HG03354 (cell line): Measurements from ENCODE around the gene MYO7A.

Experiments
- ATAC-seq: cut with Tn5 transposase; IDR thresholded peaks from one replicate; pipeline ENCODE4 v1.9.1; 2021; ENCODE audit warnings: mild to moderate bottlenecking; ENCODE audit not compliant: unreplicated experiment, poor library complexity, severe bottlenecking

Gene MYO7A

GRCh38 chr11:77109236-77110019 lies 18.6 kb upstream of the MYO7A start:
- ATAC-seq, result no peak

GRCh38 chr11:77110836-77111235 lies 17.2 kb upstream of the MYO7A start:
- ATAC-seq, result no peak

- ATAC-seq, result no peak
Measured at GRCh38 chr11:77111277-77111676, 16.8 kb upstream of the MYO7A start.

DNA sequence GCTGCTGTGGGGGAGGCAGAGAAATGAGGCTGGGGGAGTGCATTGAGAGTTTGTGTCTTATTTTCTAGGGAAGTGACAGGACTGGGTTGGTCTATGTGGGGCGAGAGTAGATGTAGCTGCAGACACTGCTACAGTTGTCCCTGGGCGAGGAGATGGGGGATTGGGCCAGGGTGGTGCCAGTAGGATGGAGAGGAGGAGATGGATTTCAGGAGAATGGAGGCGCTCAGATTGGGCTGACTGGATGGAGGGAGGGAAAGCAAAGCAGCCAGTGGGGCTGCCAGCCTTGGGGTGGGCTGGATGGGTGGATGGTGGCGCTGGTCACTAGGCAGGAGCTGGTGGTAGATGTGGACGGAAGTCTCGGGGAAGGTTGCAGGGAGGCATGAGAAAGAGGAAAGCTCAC lies 16.1 kb upstream of the MYO7A start:
- no peak for ATAC-seq

- no peak for ATAC-seq
Measured at GRCh38 chr11:77112641-77113381, 15.2 kb upstream of the MYO7A start.

DNA sequence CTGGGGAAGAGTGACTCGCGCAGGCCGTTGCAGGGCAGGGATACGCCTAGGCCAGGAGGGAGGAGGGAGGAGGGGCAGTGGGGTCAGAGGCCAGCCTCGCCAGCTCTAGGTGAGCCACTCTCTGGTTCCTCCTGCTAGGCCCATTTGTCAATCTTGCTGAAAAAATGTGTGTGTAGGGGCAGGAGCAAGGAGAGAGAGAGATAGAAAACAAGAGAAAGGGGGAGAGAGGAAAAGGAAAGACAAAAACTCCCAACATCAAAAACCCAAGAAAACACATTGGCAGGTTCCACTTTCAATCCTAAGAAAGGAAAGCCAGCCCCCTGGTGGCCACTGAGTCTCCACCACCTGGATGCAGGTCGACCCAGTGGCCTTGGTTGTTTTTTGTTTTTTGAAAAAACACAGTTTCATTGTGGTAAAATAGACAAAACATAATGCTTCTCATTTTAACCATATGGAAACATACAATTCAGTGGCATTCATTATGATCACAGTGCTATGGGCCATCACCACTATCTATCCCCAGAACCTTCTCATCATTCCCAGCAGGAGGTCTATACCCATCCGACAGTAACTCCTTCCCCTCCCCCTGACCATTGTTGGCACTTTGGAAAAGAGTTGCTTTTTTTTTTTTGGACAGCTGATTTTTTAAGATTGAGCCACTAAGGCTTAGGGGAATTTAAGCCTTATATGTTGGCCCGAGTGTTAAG lies 14.5 kb upstream of the MYO7A start:
- ATAC-seq, result no peak

GRCh38 chr11:77114089-77114463 lies 14.0 kb upstream of the MYO7A start:
- ATAC-seq, result no peak

DNA sequence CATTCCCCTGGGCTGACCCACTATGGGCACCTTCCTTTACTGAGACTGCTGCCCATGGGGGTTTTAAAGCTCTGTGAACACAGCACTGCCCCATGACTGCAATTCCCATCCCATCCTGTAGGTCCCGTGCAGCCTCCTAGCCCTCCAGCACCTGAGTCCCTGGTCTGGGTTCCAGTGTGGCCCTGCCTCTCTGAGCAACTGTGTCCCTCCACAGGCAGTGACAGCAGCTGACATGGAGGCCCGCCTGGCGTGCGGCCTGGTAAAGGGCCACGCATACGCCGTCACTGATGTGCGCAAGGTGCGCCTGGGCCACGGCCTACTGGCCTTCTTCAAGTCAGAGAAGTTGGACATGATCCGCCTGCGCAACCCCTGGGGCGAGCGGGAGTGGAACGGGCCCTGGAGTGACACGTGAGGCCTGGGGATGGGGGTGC lies 12.8 kb upstream of the MYO7A start:
- ATAC-seq, result no peak

DNA sequence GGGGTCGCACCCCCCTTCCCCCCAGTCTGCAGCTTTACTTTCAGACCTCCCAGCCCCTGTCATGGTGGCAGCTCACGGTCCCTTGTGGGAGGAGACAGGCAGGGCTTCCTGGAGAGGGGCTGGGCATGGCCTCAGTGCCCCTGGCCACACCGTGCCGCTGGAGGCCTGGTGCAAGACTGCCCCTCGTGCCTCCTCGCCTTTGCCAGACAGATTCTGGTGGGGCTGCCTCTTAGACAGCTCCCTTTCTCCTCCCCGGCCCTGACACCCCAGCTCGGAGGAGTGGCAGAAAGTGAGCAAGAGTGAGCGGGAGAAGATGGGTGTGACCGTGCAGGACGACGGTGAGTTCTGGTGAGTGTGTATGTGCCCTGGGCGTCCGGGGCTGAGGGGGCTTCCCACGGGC lies 12.1 kb upstream of the MYO7A start:
- no peak for ATAC-seq

- ATAC-seq, result no peak
Measured at GRCh38 chr11:77117492-77117891, 10.6 kb upstream of the MYO7A start.

DNA sequence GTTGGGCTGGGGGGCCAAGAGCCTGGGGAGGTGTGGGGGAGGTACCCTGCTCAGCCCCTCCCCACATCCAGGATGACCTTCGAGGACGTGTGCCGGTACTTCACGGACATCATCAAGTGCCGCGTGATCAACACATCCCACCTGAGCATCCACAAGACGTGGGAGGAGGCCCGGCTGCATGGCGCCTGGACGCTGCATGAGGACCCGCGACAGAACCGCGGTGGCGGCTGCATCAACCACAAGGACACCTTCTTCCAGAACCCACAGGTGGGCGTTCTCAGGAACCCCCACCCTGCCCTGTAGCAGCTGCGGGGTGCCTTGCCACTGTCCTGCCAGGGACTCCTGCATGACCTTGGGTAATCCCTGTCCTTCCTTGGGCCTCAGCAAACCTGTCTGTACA lies 10.0 kb upstream of the MYO7A start:
- ATAC-seq, result no peak

- ATAC-seq, result no peak
Measured at GRCh38 chr11:77118971-77119370, 9.1 kb upstream of the MYO7A start.

GRCh38 chr11:77119531-77119936 lies 8.5 kb upstream of the MYO7A start:
- no peak for ATAC-seq

GRCh38 chr11:77120571-77120970 lies 7.5 kb upstream of the MYO7A start:
- ATAC-seq, result no peak

DNA sequence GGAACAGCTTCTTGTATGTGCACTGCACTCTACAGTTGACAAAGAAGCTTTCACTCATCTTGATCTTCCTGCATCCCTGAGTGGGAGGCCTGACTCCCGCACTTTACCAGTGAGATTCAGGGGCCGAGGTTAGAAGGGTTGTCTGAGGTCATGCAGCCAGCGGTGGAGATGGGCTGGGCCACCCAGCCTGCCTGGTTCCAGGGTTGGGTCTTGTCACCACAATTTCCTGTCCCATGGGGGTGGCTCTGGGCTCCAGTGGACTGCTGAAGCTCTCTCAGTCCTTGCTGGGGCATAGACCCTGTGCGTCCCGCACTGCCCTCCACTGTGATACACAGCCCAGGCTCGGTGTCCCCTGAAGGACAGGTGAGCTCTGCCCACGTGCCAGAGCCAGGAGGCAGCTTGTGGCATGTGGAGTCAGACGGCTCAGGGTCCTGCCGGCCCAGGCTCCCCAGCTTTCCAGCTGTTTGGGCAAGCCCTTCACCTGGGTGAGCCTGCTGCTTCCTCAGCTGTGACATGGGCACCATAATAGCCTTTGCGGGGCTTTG lies 6.9 kb upstream of the MYO7A start:
- no peak for ATAC-seq

DNA sequence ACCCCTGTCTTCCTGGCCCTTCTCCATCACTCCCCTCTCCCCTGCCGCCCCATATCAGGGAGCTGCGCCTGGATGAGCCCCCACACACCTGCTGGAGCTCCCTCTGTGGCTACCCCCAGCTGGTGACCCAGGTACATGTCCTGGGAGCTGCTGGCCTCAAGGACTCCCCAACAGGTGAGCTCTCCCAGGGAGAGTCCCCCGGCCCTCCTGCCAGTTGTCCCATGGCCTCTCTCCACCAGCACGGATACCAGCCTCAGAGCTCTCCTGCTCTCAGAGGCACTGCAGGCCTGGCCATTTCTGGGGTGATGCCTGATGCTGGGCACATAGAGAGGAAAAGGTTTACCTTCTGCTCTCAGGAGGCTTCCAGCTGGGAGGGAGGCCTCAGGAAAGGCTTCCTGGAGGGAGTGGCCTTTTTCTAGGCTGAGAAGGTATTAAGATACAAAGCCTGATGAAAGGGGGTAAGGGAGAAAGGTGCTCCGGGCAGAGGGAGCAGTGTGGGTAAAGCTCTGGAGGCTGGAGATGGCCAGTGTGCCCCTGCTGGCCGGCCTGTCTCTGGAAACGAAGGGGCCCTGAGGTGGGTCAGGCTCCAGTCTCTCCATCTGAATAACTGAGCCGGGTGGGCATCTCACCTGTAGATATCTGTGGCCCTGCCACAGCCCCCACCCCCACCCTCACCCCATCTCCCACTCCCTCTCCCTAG lies 6.0 kb upstream of the MYO7A start:
- no peak for ATAC-seq

- no peak for ATAC-seq
Measured at GRCh38 chr11:77122576-77123212, 5.4 kb upstream of the MYO7A start.

- no peak for ATAC-seq
Measured at GRCh38 chr11:77123591-77123990, 4.5 kb upstream of the MYO7A start.

GRCh38 chr11:77124041-77124440 lies 4.0 kb upstream of the MYO7A start:
- ATAC-seq, result no peak
